IPS-20b (cell line): ENCODE measurements around the gene CKAP5.

Experiments used
- H3K27ac ChIP-seq: one replicate; pipeline ENCODE4 v1.5.1; 2013; ENCODE audit warnings: low read length
- H3K27me3 ChIP-seq: 2 replicates; pipeline ENCODE4 v1.6.1; 2013; ENCODE audit warnings: mild to moderate bottlenecking, low read length, inconsistent platforms; ENCODE audit not compliant: insufficient read depth
- H3K36me3 ChIP-seq: 2 replicates; pipeline ENCODE4 v1.6.1; 2013; ENCODE audit warnings: low read depth, mild to moderate bottlenecking, inconsistent platforms, low read length, moderate library complexity; ENCODE audit not compliant: insufficient read depth
- H3K4me1 ChIP-seq: 2 replicates; pipeline ENCODE4 v1.6.1; 2013; ENCODE audit warnings: mild to moderate bottlenecking, control low read depth, inconsistent platforms, low read length, moderate library complexity; ENCODE audit not compliant: insufficient read depth
- H3K4me3 ChIP-seq: 2 replicates; pipeline ENCODE4 v1.5.1; 2013; ENCODE audit warnings: mild to moderate bottlenecking, low read length, inconsistent platforms
- H3K9ac ChIP-seq: 2 replicates; pipeline ENCODE4 v1.6.1; 2013; ENCODE audit warnings: low read depth, mild to moderate bottlenecking, inconsistent platforms, low read length, moderate library complexity
- H3K9me3 ChIP-seq: 2 replicates; pipeline ENCODE4 v1.6.1; 2013; ENCODE audit warnings: mild to moderate bottlenecking, low read depth, low read length, inconsistent platforms; ENCODE audit not compliant: insufficient read depth

The CKAP5 gene

GRCh38 chr11:46693597-46694012 lies 152.5 kb downstream of the CKAP5 start:
- H3K36me3 ChIP-seq, result peaks cover 17% of the 10 kb centered on the region
- no peaks in the 10 kb centered on the region for H3K27me3 ChIP-seq
- no peak overlapping the region for H3K9ac ChIP-seq
- H3K4me3 ChIP-seq, result no peak overlapping the region
- no peaks in the 10 kb centered on the region for H3K4me1 ChIP-seq
- no peaks in the 10 kb centered on the region for H3K9me3 ChIP-seq
- H3K27ac ChIP-seq, result no peak overlapping the region
